NCI-H524 (cell line): ENCODE data around the gene TAS1R3.
A peak's percentile ranks its signal among the peaks of the same experiment; 100 is the strongest.

Source experiments
- DNase-seq, 2 experiments: peaks; one replicate each; lab custom pipeline; 2025; lab: John Stamatoyannopoulos, UW

The TAS1R3 gene

DNA sequence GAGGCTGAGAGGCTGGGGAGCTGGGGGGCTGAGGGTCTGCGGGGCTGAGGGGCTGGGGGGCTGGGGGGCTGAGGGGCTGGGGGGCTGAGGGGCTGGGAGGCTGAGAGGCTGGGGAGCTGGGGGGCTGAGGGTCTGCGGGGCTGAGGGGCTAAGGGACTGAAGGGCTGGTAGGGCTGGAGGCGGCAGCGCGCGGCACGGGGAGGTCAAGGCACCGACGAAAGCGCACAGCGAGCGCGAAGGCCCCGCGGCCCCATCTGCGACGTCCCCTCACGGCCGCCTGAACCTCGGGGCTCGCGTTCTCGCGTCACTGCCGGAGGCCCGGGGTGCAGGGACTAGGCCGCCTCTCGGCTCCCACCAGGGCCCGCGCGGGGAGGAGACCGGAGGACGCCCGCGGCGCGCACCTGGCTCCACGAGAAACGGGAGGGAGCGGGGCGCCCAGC, 7.0 kb upstream of the TAS1R3 start:
- no peak for DNase-seq

DNA sequence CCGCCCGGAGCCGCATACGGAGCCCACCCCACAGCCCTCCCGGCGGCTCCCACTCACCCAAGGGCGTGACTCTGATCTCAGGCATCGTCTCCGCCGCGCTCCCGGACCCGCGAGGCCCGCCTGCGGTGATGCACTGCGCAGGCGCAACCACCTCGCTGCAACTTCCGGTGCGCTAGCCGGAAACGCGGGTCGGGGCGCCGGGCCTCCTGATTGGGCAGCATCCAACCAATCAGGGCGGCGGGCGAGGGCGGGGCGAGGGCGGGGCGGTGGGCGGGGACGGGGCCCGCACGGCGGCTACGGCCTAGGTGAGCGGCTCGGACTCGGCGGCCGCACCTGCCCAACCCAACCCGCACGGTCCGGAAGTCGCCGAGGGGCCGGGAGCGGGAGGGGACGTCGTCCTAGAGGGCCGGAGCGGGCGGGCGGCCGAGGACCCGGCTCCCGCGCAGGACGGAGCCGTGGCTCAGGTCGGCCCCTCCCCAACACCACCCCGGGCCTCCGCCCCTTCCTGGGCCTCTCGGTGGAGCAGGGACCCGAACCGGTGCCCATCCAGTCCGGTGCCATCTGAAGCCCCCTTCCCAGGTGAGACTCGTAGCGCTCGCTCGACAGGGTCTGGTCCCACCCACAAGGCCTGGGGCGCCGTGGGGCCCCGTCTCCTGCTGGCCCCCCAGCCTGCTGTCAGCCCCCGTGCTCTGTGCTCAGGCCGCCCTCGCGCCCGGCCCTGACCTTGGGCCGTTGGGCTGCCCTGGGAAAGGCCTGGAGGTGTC, 6.4 kb upstream of the TAS1R3 start, which contains the start of the genes CPTP and INTS11:
Gene CPTP, plus strand, starts transcription at position 279 of the 764 bp plus-strand sequence. CDS start 2,109 bp downstream, outside the sequence.
Gene INTS11, minus strand, starts transcription at position 137 of the 764 bp plus-strand sequence. Its CDS starts 52 bp downstream, at position 85.
- DNase-seq = peak; percentile 70 to 85

DNA sequence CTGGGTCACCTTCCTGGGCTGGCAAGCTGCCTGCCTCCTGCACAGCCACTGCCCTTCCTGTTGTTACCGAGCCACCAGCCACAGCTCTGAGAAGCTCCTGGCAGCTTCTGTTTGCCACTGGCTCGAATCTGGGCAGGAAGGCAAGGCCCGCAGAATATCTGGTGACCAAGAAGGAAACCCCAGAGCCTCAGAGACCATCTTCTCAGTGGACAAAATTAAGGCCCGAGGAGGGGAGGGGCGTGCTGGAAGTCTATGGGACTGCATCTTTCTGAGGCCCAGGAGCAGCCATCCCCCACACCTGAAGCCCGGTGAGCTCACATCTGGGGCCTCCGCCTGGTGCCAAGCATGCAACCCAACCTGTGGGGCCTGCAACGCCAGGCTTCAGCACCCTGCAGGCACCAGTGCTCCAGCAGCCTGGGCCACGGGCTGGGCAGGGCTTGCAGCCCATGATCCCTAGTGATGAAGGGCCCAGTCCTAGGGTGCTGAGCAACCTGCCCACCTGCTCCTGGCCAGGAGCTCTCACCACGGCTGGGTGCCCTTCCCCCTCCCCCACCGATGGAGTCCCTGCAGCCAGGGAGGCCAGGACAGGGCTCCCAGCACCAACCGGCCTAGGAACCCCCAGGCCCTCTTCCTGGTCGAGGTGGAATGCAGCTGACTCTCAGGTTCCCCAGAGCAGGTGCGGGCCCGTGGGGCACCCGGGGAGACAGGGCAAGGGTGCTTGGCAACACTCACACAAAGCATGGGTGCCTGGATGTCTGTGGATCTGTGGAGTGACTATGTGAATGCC, 5.6 kb upstream of the TAS1R3 start:
- no peak for DNase-seq

DNA sequence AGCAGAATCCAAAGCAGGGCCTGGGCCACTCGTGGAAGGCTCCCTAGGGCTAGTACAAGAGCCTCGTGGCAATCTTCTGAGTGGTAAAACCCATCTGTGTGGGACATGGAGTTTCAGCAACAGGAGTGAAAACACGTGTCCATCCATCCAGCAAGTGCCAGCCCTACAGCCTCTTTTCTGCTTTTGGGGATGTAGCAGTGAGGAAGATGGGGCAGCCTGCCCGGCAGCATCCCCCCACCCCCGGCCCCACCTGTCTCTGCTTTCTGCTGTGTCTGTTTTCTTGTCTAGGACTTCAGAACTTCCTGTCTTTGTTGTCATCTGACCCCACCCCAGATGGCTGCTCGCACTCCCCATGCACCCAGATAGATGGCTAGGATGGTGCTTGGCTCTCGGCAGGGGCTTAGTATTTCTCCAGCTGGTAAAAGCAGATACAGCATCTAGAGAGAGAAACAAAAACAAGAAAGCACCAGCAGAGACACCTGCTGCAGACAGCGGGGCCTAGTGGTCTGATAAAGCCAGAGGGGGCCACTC, 4.9 kb upstream of the TAS1R3 start:
- DNase-seq = no peak

DNA sequence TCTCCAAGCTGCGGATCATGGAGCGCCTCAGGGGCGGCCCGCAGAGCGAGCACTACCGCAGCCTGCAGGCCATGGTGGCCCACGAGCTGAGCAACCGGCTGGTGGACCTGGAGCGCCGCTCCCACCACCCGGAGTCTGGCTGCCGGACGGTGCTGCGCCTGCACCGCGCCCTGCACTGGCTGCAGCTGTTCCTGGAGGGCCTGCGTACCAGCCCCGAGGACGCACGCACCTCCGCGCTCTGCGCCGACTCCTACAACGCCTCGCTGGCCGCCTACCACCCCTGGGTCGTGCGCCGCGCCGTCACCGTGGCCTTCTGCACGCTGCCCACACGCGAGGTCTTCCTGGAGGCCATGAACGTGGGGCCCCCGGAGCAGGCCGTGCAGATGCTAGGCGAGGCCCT, 3.8 kb upstream of the TAS1R3 start:
- DNase-seq = no peak

DNA sequence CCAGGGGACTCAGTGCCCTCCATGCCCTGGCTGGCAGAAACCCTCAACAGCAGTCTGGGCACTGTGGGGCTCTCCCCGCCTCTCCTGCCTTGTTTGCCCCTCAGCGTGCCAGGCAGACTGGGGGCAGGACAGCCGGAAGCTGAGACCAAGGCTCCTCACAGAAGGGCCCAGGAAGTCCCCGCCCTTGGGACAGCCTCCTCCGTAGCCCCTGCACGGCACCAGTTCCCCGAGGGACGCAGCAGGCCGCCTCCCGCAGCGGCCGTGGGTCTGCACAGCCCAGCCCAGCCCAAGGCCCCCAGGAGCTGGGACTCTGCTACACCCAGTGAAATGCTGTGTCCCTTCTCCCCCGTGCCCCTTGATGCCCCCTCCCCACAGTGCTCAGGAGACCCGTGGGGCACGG, 2.8 kb upstream of the TAS1R3 start:
- DNase-seq = no peak

- no peak for DNase-seq
These were observed 1.5 kb upstream of the TAS1R3 start for GRCh38 chr1:1329304-1330210.

DNA sequence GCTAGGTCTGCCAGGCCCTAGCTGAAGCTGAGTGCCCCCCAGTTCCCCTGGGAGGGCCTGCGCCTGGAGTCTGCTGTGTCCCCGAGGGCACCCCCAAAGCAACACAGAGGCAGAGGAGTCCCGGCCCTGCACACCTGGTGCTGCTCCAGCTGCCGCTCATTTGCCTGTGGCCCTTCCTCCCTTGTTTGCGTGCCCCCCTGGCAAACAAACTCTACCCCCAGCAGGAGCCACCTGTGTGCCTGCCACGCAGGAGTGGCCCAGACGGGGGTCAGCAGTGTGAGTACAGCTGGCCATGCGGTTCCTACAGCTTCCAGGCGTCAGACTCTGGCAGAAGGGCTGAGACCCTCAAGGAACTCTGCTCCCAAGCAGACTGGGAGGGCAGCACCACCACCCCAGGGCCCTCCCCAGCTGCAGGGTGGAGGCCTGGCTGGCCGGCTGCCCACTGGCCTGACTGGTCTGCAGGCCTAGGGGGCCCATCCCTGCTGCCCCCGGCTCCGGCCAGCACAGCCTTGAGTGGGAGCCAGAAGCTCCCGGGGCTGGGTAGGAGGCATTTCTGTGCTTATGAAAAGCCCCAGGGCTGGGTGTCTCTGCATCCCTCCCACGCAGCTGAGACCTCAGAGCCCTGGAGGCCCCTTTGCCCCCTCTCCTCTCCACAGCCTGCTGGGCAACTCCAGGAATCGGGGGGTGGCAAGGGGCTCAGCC, 563 bp upstream of the TAS1R3 start:
- DNase-seq = no peak

- DNase-seq = no peak
These were observed 1.1 kb downstream of the TAS1R3 start for GRCh38 chr1:1332031-1332755.

GRCh38 chr1:1332774-1333480, 1.8 kb downstream of the TAS1R3 start:
- no peak for DNase-seq

GRCh38 chr1:1333551-1334241, 2.6 kb downstream of the TAS1R3 start:
- DNase-seq = no peak

DNA sequence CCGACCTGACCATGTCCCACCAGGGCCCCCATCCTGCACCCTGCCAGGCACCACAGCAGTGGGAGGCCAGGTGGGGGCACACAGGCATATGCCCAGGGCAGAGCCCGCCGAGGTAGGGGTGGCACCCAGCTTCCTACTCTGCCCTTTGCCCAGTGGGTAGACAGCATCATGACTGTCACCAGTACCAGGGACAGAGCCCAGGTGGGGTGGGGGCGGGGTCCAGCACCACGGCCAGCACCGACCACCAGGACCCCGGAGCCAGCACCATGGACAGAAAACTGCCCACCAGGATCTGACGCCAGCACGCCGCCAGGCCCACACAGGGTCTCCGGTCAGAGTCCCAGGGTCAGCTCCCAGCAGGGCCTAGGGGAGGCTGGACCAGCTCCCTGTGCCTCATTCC, 3.8 kb downstream of the TAS1R3 start:
- DNase-seq = no peak

DNA sequence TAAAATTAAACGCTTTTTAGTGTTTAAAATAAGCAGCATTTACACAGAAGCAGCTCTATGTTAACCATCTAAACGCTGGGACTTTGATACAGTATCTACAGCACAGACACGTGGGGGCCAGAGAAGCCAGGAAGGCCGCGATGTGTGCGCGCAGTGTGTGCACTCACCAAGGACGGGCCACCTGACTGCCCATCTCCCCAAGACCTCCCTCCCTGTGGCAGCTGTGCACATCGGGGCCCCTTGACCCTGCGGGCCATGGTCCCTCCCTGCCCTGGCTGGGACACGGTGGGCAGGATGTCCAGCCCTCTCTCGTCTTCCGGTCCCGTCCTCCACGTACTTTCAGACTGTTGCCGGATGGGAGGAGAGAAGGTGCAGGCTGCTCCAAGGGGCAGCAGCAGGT, 4.2 kb downstream of the TAS1R3 start:
- DNase-seq = no peak

- DNase-seq = no peak
These were observed 4.7 kb downstream of the TAS1R3 start for GRCh38 chr1:1335792-1336248.

- no peak for DNase-seq
These were observed 5.4 kb downstream of the TAS1R3 start for GRCh38 chr1:1336446-1336845.

DNA sequence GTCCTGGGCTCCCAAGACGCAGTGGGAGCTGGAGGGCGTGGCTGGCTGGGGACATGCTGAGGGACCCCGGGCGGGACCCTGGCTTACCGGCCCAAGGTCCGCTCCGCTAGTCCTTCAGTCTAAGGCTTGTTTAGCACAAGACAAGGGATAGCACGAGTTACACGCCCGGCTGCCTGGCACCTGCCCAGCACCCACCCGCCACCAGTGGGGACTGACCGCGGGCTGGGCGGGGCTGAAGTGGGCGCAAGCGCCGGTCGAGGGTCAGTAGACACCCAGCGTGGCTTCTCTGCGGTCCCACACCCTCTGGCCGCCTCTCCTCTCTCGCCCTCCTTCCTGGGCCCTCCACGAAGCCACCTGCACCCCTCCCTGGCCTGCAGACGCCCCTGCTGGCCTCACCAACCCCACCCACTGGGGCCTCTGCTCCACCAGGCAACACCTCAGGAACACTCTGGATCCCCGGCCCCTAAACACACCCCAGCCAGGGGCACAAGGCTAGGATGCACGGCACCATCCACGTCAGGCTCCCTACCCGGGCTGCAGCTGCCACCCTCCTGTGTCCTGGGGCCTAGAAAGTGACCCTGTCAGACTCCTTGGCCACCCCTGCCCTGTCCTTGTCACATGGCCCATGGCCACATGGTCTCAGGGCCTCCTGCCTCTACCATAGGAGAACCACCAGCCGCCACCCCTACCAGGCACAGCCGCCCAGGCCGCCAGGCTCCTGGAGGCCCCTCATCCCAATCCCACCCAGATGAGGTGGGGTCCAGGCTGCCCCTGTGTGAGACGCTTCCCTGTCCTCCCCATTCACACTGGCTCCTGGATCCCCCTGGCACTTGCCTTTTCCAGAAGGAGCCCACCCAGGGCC, 6.1 kb downstream of the TAS1R3 start:
- no peak for DNase-seq

DNA sequence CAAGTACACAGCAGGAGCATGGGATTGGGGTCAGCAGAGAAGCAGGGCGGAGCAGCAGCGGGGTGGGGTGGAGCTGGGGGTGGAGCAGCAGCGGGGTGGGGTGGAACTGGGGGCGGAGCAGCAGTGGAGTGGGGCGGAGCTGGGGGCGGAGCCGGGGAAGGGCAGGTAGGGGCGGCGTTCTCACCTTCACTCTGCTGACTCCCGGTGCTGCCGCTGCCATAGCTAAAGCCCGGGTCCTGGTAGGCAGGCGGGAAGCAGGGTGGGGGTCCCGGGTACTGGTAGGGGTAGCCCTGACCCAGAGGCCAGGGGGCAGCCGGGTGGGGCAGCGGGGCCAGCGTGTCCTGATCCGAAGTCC, 6.7 kb downstream of the TAS1R3 start:
- DNase-seq = no peak

DNA sequence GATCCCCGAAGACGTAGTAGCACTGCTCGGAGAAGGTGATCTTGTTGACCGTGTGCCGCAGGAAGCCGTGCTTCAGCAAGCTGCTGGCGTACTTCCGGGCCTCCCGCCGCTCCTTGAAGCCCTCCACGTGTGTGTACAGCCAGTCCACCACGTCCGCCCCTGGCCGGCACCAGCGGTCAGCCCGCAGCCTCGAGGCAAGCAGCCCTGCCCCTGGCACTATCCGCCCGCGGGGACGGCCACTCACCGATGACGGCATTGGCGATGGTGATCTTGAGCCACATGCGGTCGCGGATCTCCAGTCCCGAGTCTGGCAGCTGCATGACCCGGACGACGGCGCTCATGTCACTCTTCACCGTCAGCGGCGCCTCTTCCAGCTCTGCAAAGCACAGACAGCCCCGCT, 7.2 kb downstream of the TAS1R3 start:
- no peak for DNase-seq
